ENCODE measurements around the gene PLEKHH1.

Gene PLEKHH1

GRCh38 chr14:67569011-67569650, 36.0 kb downstream of the PLEKHH1 start:
- no peak for DNase-seq

DNA sequence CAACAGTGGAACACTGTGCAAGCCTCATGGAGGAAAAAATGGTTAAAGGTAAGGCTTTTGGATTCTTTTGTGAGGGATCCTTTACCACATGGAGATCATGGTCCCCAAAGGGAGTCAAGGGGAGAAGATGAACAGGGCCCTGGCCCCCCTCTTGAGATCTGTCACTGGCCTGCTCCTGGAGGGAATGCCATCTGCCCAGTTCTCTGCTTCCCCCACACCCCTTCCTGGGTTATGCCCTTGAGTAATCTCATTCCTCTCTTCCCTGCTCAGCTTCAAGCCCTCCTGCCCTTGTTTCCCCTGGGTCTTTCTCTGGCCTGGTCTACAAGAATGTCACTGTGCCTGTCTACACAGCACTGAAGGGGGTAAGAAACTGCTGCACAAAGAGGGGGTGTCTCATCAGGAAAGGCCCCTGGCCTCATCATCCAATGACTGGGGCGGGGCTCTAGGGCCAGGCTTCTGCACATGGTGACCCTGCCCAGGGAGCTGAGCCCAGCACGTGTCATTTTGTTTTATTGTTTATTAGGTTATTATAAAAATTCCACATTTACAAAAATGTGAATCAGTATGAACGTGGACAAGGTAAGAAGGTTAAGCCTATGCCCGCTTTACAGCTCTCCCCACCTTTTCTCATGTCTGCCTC, 36.7 kb downstream of the PLEKHH1 start:
- DNase-seq, result no peak

DNA sequence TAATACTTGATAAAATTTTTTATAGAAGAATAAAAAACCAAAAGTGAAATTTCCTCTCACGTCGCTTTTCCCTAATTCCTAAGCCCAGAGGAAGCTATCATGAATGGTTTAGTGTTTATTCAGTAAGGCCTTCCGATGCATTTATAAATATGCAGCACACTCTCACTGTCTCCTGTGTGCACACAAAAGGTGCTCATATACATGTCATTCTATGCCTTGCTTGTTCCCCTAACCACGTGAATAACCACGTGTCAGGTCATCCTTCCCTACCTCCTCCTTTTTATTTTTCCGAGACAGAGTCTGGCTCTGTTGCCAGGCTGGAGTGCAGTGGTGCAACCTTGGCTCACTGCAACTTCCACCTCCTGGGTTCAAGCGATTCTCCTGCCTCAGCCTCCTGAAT, 37.4 kb downstream of the PLEKHH1 start:
- DNase-seq, result no peak

DNA sequence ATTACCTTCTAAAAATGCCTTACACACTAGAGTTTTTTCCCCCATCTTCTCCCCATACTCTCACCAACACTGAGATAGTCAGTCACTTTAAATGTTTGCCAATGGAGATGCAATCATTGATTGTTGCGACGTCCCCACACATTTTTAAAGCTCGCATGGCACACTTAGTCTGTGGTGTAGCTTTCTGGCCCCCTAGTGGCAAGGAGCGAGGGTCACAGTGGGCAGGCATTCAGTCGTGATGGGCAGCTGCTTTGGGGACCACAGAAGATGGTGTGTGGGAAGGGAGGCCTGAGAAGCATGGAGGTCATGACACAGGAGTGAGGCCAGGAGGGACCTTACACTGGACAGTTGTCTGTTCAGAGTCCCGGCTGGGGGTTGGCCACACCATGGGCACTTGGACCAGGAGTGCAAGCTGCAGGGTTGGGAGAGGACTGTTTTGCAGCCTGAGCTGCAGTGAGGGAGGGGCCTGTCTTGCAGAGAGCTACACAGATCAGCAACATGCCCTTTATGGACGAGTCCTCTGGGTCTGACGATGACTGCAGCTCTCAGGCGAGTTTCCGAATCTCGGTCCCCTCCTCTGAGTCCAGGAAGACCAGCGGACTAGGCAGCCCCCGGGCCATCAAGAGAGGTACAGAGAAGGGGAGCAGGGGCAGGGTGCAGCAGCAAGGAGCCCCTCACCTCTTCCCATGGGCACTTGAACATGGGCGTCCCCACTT, 38.3 kb downstream of the PLEKHH1 start:
- peak; percentile 81 for DNase-seq

DNA sequence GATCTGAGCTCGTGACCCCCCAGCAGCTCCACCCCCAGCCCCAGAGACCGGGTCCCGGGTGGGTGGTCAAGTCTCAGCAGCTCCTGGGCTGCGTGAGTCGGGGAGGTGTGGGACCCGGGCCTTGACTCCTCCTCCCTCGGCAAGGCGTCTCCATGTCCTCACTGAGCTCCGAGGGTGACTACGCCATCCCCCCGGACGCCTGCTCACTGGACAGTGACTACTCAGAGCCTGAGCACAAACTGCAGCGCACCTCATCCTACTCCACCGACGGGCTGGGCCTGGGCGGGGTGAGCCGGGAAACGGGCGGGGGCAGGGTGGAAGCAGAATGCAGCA, 38.9 kb downstream of the PLEKHH1 start:
- DNase-seq, result no peak

- no peak for DNase-seq
Measured at GRCh38 chr14:67572608-67573007, 39.5 kb downstream of the PLEKHH1 start.

DNA sequence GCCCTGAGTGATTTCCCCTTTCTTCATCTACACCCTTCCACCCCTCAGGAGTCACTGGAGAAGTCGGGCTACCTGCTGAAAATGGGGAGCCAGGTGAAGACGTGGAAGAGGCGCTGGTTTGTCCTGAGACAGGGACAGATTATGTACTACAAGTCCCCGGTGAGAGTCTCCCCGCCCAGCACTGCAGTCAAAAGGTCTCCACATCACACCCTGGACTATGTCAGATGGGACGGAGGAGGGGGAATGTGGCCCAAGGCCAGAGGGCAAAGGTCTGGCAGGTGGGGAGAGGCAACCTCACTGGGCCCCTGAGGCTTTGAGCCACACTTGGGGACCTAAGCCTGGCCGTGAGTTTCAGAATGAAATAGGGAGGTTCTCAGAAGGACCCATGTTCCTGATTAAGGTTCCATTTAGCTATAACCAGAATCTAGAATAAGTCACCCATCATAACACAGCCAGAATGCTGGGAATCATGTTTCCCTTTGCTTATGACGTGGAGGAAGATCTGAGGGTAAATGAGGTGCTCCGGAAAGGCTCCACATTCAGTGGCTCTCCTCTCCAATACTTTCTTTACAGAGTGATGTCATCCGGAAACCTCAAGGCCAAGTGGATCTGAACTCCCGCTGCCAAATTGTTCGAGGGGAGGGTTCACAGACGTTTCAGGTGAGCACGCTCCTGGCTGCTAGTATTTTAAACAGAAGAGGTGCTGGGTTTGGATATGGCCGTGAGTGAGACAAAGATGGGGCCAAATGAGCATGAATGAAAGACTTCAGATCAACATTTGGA, 40.3 kb downstream of the PLEKHH1 start:
- no peak for DNase-seq

DNA sequence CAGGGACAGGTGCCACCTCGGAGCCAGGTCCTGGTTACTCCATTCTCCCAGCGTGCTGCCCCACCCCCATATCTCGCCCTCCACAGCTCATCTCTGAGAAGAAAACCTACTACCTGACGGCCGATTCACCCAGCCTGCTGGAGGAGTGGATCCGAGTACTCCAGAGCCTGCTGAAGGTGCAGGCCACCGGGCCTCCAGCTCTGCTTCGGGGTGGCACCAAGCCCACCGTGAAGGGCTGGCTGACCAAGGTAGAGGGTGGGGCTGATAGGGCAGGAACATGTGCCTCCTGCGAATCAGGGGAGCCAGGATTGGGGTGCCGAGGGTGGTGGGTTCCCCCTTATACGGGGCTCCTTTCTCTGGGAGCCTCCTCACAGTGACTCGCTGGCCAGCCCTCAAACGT, 41.1 kb downstream of the PLEKHH1 start:
- no peak for DNase-seq

- no peak for DNase-seq
Measured at GRCh38 chr14:67574806-67575205, 41.7 kb downstream of the PLEKHH1 start.

GRCh38 chr14:67575684-67576083, 42.6 kb downstream of the PLEKHH1 start:
- no peak for DNase-seq

DNA sequence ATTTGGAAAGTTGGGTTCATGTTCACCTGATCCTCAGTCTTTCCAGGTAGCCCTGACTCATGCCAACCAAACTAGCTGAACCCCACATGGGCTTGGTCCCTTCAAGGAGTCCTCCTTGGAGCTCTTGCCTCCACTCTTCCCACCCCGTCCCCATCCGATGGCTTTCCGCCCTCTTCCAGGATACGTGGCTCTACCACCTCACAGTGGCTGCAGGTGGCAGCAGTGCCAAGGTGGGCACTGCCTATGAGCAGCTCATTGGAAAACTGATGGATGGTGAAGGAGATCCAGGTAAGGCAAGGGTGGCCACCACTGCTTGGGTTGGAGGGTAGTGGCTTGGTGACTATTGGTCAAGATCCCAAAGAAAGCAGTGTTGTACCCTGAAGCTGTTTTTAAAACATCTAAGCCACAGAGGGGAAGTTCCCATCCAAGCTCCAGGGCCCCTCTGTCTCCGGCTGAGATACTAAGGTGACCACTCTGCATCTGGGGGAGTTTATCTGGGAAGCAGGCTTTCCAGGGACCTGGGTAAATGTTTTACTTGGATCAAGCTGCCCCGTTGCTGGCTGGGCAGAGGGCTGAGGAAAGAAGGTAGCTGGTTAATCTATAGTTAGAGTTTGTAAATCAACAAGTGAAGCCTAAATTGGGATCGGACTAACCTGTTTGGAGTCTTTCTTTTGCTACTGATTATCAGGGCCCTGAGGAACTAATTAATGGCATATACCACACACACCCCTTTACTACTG, 43.3 kb downstream of the PLEKHH1 start:
- DNase-seq, result no peak

- DNase-seq, result no peak
Measured at GRCh38 chr14:67577181-67577808, 44.2 kb downstream of the PLEKHH1 start.

- no peak for DNase-seq
Measured at GRCh38 chr14:67577909-67578749, 45.0 kb downstream of the PLEKHH1 start.

DNA sequence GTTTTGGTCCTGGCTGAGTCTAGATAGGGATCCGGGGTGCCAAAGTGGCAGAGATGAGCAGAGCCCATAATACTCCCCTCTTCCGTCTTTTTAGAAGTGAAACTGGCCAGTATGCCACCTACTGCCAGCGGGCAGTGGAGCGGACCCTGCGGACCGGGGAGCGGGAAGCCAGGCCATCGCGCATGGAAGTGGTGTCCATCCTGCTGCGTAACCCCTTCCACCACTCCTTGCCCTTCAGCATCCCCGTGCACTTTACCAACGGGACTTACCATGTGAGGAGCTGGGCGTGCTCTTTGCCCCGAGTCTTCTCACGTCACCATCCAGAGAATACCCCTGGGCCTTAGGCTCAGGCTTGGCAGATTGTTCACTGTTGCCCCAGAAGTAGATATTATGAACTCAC, 46.0 kb downstream of the PLEKHH1 start:
- DNase-seq, result no peak

- no peak for DNase-seq
Measured at GRCh38 chr14:67579636-67580035, 46.5 kb downstream of the PLEKHH1 start.

DNA sequence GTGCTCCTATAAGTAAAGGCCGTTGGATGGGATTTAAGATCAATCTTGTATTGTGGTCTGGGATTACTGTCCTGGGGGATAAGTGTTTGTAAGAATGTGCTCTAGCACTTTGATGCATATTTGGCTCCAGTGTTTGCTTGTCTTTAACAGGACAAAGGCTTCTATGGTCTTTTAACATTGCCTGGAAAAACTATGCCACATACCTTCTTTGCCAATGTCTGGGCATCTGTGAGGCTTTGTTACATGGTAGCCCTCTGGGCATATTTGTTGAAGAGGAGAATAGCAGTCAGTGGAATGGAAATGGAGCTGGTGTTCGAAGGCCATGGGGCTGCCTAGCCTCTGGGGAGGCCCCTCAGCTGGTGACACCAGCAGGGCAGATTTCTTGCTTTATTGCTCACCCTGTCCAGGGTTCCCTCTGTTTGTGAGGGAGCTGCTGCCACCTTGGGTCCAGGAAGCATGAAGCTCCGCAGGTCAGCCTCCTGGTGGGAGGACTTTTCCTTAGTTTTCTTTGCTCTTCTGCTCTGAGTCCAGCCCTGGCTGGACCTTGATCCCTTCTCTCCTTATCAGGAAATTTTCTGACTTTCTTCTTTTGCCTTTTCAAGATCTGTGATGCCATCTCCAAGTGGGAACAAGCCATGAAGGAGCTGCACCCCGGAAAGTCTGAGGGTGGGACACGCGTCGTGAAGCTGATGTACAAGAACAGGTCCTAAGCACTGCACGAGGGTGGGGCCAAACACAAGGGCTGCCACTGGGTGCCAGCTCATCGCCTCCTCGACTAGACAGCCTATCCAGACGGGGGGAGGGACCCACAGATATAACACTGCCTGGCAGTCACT, 47.5 kb downstream of the PLEKHH1 start:
- DNase-seq, result no peak

DNA sequence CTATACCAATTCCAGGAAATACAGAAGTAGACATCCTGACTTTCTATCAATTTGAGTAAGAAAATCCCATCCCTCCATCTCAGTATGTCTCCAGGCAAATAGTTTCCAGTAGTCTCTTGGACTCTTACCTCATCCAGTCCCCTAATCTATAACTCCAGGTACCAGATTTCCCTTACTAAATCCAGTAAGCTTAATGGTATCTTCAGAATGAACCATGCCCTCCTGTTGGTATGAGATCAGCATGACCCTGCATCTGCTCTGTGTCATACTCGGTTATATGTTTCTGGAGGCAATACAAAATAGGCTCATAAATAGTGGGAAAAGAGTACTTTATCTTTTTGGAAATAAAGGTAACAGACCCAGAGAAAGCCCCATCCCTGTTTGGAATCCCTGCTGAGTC, 48.6 kb downstream of the PLEKHH1 start:
- no peak for DNase-seq

DNA sequence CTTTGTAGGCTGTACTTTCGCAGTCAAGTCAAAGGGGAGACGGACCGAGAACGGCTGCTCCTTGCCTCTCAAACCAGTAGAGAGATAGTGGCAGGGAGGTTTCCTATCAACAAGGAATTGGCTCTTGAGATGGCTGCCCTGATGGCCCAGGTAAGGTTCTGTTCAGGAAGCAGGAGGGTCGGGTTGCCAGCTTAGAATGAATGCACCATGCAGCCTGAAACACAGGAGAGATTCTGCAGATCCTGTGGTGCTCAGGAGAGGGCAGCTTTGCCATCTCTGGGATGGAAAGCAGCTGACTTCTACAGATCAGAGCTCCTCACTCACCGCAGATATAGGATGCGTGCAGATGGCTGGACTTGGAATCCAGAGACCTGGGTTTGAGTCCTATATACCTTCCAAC, 49.0 kb downstream of the PLEKHH1 start:
- no peak for DNase-seq

DNA sequence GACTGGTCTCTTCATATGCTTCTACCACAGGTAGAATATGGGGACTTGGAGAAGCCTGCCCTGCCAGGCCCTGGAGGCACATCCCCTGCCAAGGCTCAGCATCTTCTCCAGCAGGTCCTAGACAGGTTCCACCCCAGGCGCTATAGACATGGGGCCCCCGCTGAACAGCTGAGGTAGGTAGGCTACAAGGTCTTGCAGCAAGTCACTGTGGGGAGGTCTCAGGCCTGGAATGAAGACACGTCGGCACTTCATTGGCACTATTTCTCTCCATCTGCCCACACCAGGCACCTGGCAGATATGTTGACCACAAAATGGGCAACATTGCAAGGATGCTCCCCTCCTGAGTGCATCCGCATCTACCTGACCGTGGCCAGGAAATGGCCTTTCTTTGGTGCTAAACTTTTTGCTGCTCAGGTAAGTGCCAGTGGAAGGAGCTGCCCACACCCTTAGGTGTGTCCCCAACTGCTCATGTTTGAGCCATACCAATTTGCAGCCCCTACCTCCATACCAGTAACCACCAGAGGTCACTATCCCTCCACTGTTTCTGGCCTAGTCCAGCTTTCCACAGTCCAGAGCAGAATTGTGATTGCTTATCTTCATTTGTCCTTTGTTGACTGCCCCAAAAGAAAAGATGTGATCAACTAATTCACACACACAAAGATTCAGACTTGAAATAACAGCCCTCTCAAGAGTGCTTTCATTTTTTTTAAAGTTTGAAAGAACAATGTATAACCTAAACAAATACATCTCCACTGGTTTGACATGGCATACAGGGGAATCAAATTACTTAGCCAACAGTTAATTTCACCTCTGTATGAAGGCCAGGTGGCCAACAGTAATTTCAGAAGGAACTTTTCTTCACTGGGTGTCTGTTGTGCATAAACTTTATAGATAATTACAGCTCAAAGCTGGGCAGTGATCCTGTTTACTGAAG, 50.9 kb downstream of the PLEKHH1 start:
- DNase-seq, result no peak

Measured in activated CD8-positive, alpha-beta memory T cell treated with anti-CD3 and anti-CD28 coated beads, Interleukin-2, amount 50 U/mL, for 48 hours (primary cell).